ENCODE data around the gene SSH3.

SSH3 gene

GRCh38 chr11:67279589-67280340 lies 23.6 kb upstream of the SSH3 start:
- no peak for DNase-seq (ENCODE audit: low read depth in 2 of 3, low spot score in 2 of 3)

GRCh38 chr11:67280341-67280787 lies 23.0 kb upstream of the SSH3 start:
- DNase-seq (ENCODE audit: low read depth in 2 of 3, low spot score in 2 of 3), result no peak

GRCh38 chr11:67280788-67281551 lies 22.4 kb upstream of the SSH3 start:
- no peak for DNase-seq (ENCODE audit: low read depth in 2 of 3, low spot score in 2 of 3)

GRCh38 chr11:67281552-67282150 lies 21.7 kb upstream of the SSH3 start:
- no peak for DNase-seq (ENCODE audit: low read depth in 2 of 3, low spot score in 2 of 3)

- DNase-seq (ENCODE audit: low read depth in 2 of 3, low spot score in 2 of 3), result no peak
These were observed 21.0 kb upstream of the SSH3 start for GRCh38 chr11:67282155-67282875.

GRCh38 chr11:67282876-67283371 lies 20.4 kb upstream of the SSH3 start:
- DNase-seq (ENCODE audit: low read depth in 2 of 3, low spot score in 2 of 3), result no peak

GRCh38 chr11:67283481-67283963 lies 19.8 kb upstream of the SSH3 start:
- no peak for DNase-seq (ENCODE audit: low read depth in 2 of 3, low spot score in 2 of 3)

GRCh38 chr11:67284811-67285540 lies 18.4 kb upstream of the SSH3 start:
- DNase-seq (ENCODE audit: low read depth in 2 of 3, low spot score in 2 of 3), result no peak

GRCh38 chr11:67285541-67286498 lies 17.5 kb upstream of the SSH3 start:
- no peak for DNase-seq (ENCODE audit: low read depth in 2 of 3, low spot score in 2 of 3)

- no peak for DNase-seq (ENCODE audit: low read depth in 2 of 3, low spot score in 2 of 3)
These were observed 16.6 kb upstream of the SSH3 start for GRCh38 chr11:67286621-67287333.

GRCh38 chr11:67287355-67288197 lies 15.8 kb upstream of the SSH3 start:
- no peak for DNase-seq (ENCODE audit: low read depth in 2 of 3, low spot score in 2 of 3)

- no peak for DNase-seq (ENCODE audit: low read depth in 2 of 3, low spot score in 2 of 3)
These were observed 15.2 kb upstream of the SSH3 start for GRCh38 chr11:67288198-67288451.

GRCh38 chr11:67288452-67289225 lies 14.7 kb upstream of the SSH3 start:
- DNase-seq (ENCODE audit: low read depth in 2 of 3, low spot score in 2 of 3), result peak in 1 of 3 experiments; percentile 84

- no peak for DNase-seq (ENCODE audit: low read depth in 2 of 3, low spot score in 2 of 3)
These were observed 14.1 kb upstream of the SSH3 start, which contains the start of gene ANKRD13D for GRCh38 chr11:67289226-67289650. Gene ANKRD13D (plus strand): TSS chr11:67289303. CDS start chr11:67289461, 158 bp downstream.

- DNase-seq (ENCODE audit: low read depth in 2 of 3, low spot score in 2 of 3), result no peak
These were observed 13.5 kb upstream of the SSH3 start for GRCh38 chr11:67289651-67290479.

- DNase-seq (ENCODE audit: low read depth in 2 of 3, low spot score in 2 of 3), result no peak
These were observed 12.5 kb upstream of the SSH3 start for GRCh38 chr11:67290801-67291200.

Measured in activated CD8-positive, alpha-beta memory T cell treated with anti-CD3 and anti-CD28 coated beads for 48 hours (primary cell).